Measurements from ENCODE around the gene DDX47. TPM values are rescaled to one million over a fixed set of nuclear protein-coding genes. Genes with fewer than 3 reads are reported as not detected.

The DDX47 gene
- total and polyA plus RNA-seq, 2 of the 13 experiments (the other 11 are each of a cell fraction or from before 2014, with no cell fraction given): 48.5 to 78.7 TPM

DNA sequence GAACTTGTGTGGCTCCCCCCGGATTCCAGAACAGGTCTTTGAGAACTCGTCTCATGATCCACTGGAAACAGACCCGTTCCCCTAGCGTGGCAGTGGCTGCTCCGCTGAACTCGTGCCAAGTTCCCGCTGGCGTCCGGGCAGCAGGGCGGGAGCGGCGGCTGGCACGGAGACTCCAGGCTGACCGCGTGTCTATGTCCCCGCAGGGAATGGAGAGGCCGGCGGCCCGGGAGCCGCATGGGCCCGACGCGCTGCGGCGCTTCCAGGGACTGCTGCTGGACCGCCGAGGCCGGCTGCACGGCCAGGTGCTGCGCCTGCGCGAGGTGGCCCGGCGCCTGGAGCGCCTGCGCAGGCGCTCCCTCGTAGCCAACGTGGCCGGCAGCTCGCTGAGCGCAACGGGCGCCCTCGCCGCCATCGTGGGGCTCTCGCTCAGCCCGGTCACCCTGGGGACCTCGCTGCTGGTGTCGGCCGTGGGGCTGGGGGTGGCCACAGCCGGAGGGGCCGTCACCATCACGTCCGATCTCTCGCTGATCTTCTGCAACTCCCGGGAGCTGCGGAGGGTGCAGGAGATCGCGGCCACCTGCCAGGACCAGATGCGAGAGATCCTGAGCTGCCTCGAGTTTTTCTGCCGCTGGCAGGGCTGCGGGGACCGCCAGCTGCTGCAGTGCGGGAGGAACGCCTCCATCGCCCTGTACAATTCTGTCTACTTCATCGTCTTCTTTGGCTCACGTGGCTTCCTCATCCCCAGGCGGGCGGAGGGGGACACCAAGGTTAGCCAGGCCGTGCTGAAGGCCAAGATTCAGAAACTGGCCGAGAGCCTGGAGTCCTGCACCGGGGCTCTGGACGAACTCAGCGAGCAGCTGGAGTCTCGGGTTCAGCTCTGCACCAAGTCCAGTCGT is 26.2 kb upstream of the DDX47 start (continued):
- TF ChIP-seq, protein P1, sequence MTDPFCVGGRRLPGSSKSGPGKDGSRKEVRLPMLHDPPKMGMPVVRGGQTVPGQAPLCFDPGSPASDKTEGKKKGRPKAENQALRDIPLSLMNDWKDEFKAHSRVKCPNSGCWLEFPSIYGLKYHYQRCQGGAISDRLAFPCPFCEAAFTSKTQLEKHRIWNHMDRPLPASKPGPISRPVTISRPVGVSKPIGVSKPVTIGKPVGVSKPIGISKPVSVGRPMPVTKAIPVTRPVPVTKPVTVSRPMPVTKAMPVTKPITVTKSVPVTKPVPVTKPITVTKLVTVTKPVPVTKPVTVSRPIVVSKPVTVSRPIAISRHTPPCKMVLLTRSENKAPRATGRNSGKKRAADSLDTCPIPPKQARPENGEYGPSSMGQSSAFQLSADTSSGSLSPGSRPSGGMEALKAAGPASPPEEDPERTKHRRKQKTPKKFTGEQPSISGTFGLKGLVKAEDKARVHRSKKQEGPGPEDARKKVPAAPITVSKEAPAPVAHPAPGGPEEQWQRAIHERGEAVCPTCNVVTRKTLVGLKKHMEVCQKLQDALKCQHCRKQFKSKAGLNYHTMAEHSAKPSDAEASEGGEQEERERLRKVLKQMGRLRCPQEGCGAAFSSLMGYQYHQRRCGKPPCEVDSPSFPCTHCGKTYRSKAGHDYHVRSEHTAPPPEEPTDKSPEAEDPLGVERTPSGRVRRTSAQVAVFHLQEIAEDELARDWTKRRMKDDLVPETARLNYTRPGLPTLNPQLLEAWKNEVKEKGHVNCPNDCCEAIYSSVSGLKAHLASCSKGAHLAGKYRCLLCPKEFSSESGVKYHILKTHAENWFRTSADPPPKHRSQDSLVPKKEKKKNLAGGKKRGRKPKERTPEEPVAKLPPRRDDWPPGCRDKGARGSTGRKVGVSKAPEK (CRISPR knock-in tag; IDR thresholded peaks at IDR 0.05; ENCODE audit: borderline replicate concordance): no peak
- TF ChIP-seq, protein P2, sequence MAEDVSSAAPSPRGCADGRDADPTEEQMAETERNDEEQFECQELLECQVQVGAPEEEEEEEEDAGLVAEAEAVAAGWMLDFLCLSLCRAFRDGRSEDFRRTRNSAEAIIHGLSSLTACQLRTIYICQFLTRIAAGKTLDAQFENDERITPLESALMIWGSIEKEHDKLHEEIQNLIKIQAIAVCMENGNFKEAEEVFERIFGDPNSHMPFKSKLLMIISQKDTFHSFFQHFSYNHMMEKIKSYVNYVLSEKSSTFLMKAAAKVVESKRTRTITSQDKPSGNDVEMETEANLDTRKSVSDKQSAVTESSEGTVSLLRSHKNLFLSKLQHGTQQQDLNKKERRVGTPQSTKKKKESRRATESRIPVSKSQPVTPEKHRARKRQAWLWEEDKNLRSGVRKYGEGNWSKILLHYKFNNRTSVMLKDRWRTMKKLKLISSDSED (CRISPR knock-in tag; IDR thresholded peaks at IDR 0.05): no peak
- TF ChIP-seq REXO4 (CRISPR knock-in tag; IDR thresholded peaks at IDR 0.05; ENCODE audit: borderline replicate concordance) (no peak), ZFYVE20 (CRISPR knock-in tag; IDR thresholded peaks at IDR 0.05; ENCODE audit: borderline replicate concordance, low read depth) (no peak), CENPX (CRISPR knock-in tag; IDR thresholded peaks at IDR 0.05) (no peak), NKX3-1 (CRISPR knock-in tag; IDR thresholded peaks at IDR 0.05) (peak; percentile 93), ZEB1 (IDR thresholded peaks at IDR 0.05; ENCODE audit: insufficient replicate concordance, low read depth) (no peak), FOXK1 (CRISPR knock-in tag; IDR thresholded peaks at IDR 0.05; ENCODE audit: borderline replicate concordance, low read depth) (no peak), ZNF607 (CRISPR knock-in tag; IDR thresholded peaks at IDR 0.05; ENCODE audit: borderline replicate concordance) (peak; percentile 93), TBL1XR1 (IDR thresholded peaks at IDR 0.05; ENCODE audit: borderline replicate concordance, low read length, partially characterized antibody) (no peak)
- TF ChIP-seq, protein P3, sequence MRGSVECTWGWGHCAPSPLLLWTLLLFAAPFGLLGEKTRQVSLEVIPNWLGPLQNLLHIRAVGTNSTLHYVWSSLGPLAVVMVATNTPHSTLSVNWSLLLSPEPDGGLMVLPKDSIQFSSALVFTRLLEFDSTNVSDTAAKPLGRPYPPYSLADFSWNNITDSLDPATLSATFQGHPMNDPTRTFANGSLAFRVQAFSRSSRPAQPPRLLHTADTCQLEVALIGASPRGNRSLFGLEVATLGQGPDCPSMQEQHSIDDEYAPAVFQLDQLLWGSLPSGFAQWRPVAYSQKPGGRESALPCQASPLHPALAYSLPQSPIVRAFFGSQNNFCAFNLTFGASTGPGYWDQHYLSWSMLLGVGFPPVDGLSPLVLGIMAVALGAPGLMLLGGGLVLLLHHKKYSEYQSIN (CRISPR knock-in tag; IDR thresholded peaks at IDR 0.05; ENCODE audit: borderline replicate concordance): no peak
- TF ChIP-seq, protein P4, sequence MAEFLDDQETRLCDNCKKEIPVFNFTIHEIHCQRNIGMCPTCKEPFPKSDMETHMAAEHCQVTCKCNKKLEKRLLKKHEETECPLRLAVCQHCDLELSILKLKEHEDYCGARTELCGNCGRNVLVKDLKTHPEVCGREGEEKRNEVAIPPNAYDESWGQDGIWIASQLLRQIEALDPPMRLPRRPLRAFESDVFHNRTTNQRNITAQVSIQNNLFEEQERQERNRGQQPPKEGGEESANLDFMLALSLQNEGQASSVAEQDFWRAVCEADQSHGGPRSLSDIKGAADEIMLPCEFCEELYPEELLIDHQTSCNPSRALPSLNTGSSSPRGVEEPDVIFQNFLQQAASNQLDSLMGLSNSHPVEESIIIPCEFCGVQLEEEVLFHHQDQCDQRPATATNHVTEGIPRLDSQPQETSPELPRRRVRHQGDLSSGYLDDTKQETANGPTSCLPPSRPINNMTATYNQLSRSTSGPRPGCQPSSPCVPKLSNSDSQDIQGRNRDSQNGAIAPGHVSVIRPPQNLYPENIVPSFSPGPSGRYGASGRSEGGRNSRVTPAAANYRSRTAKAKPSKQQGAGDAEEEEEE (CRISPR knock-in tag; IDR thresholded peaks at IDR 0.05; ENCODE audit: borderline replicate concordance): no peak
- TF ChIP-seq, protein P5, sequence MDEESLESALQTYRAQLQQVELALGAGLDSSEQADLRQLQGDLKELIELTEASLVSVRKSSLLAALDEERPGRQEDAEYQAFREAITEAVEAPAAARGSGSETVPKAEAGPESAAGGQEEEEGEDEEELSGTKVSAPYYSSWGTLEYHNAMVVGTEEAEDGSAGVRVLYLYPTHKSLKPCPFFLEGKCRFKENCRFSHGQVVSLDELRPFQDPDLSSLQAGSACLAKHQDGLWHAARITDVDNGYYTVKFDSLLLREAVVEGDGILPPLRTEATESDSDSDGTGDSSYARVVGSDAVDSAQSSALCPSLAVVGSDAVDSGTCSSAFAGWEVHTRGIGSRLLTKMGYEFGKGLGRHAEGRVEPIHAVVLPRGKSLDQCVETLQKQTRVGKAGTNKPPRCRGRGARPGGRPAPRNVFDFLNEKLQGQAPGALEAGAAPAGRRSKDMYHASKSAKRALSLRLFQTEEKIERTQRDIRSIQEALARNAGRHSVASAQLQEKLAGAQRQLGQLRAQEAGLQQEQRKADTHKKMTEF (CRISPR knock-in tag; IDR thresholded peaks at IDR 0.05): peak; percentile 51; the same call in 1 of the 2 replicates
- TF ChIP-seq, protein P6, sequence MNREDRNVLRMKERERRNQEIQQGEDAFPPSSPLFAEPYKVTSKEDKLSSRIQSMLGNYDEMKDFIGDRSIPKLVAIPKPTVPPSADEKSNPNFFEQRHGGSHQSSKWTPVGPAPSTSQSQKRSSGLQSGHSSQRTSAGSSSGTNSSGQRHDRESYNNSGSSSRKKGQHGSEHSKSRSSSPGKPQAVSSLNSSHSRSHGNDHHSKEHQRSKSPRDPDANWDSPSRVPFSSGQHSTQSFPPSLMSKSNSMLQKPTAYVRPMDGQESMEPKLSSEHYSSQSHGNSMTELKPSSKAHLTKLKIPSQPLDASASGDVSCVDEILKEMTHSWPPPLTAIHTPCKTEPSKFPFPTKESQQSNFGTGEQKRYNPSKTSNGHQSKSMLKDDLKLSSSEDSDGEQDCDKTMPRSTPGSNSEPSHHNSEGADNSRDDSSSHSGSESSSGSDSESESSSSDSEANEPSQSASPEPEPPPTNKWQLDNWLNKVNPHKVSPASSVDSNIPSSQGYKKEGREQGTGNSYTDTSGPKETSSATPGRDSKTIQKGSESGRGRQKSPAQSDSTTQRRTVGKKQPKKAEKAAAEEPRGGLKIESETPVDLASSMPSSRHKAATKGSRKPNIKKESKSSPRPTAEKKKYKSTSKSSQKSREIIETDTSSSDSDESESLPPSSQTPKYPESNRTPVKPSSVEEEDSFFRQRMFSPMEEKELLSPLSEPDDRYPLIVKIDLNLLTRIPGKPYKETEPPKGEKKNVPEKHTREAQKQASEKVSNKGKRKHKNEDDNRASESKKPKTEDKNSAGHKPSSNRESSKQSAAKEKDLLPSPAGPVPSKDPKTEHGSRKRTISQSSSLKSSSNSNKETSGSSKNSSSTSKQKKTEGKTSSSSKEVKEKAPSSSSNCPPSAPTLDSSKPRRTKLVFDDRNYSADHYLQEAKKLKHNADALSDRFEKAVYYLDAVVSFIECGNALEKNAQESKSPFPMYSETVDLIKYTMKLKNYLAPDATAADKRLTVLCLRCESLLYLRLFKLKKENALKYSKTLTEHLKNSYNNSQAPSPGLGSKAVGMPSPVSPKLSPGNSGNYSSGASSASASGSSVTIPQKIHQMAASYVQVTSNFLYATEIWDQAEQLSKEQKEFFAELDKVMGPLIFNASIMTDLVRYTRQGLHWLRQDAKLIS (CRISPR knock-in tag; IDR thresholded peaks at IDR 0.05): no peak

All from HepG2 (cell line).